DMS114 treated with DMSO at 0.1 percent for 48 hours (cell line): Measurements from ENCODE around the gene AZU1.
"Not testable (repeated sequence)": the region's sequence is repeated elsewhere in the genome, so short reads cannot be mapped to it uniquely, and the experiment has no call there.

Source experiments
- DNase-seq: peaks from one replicate; lab custom pipeline; 2025; ENCODE audit not compliant: unreplicated experiment; lab: John Stamatoyannopoulos, UW

AZU1 gene

DNA sequence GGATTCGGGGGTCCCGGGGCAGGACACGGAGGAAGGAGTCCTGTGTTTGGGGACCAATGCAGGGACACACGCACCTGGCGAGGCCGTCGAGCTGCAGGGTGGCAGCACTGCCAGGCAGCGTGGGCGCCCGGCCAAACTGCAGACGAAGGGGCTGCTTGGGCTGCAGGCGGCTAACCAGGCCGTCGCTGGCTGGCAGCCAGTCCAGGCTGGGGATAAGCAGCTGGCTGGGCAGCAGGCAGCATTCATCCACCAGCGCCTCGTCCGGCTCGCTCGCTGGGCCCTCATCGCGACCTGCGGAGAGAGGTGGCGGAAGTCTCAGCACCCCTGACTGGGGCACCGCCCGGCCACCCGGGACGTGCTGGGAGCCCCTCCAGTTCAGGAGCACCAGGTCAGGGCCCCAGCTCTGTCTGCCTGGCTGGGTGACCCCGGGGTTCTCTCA, 43.3 kb downstream of the AZU1 start:
- DNase-seq, result no peak

- no peak for DNase-seq
Measured at GRCh38 chr19:871446-872265, 44.0 kb downstream of the AZU1 start.

GRCh38 chr19:872266-872951, 44.8 kb downstream of the AZU1 start:
- peak; percentile 11 for DNase-seq

- DNase-seq, result no peak
Measured at GRCh38 chr19:873084-873483, 45.4 kb downstream of the AZU1 start.

GRCh38 chr19:873561-874041, 46.0 kb downstream of the AZU1 start:
- DNase-seq, result no peak

- DNase-seq, result no peak
Measured at GRCh38 chr19:875265-875879, 47.7 kb downstream of the AZU1 start.

- DNase-seq, result no peak
Measured at GRCh38 chr19:876089-876488, 48.5 kb downstream of the AZU1 start.

- DNase-seq, result no peak
Measured at GRCh38 chr19:876780-877314, 49.2 kb downstream of the AZU1 start.

GRCh38 chr19:877992-878660, 50.5 kb downstream of the AZU1 start:
- not testable (repeated sequence) for DNase-seq

GRCh38 chr19:878751-879561, 51.3 kb downstream of the AZU1 start:
- not testable (repeated sequence) for DNase-seq

DNA sequence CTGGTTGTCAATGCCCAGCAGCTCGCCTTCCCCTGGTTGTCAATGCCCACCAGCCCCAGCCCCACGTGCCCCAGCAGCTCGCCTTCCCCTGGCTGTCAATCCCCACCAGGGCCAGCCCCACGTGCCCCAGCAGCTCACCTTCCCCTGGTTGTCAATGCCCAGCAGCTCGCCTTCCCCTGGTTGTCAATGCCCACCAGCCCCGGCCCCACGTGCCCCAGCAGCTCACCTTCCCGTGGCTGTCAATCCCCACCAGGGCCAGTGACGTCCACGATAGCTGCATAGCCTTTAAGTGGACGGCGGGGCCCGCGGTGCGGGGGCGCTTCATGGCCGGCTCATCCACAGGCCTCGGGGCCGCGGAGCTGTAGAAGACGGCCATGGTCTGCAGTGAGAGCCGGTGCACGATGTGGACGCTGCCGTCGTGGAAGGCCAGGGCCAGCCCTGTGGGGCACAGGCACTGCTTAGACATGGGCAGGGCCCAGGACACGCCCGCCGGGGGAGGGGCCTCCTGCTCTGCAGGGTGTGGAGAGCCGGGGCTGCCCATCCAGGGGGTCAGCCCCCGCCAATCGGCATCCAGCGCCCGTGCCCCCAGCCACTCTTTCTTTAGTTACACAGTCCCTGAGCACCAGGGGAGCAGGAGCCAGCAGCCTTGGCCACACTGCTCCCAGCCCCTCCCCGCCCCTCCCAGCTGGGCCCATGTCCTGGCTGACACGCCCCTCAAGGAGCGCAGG, 52.2 kb downstream of the AZU1 start:
- no peak for DNase-seq
